Midbrain (tissue), 1 donor: ENCODE results near the gene ALKBH5.

Experiments used
- DNase-seq: peaks from one replicate; lab custom pipeline; 2025; lab: John Stamatoyannopoulos, UW

The ALKBH5 gene

GRCh38 chr17:18158022-18158600 lies 25.5 kb upstream of the ALKBH5 start:
- peak; percentile 7 for DNase-seq

GRCh38 chr17:18159551-18160120 lies 24.0 kb upstream of the ALKBH5 start:
- DNase-seq: no peak

- DNase-seq: no peak
These were observed 23.3 kb upstream of the ALKBH5 start for GRCh38 chr17:18160128-18160856.

- DNase-seq: no peak
These were observed 22.2 kb upstream of the ALKBH5 start for GRCh38 chr17:18161207-18162145.

- no peak for DNase-seq
These were observed 20.1 kb upstream of the ALKBH5 start for GRCh38 chr17:18163547-18163946.

- no peak for DNase-seq
These were observed 16.7 kb upstream of the ALKBH5 start for GRCh38 chr17:18166894-18167293.

- DNase-seq: no peak
These were observed 16.2 kb upstream of the ALKBH5 start for GRCh38 chr17:18167421-18167820.

GRCh38 chr17:18172531-18173278 lies 10.9 kb upstream of the ALKBH5 start:
- no peak for DNase-seq

GRCh38 chr17:18173740-18174139 lies 9.9 kb upstream of the ALKBH5 start:
- DNase-seq: no peak

GRCh38 chr17:18176176-18176575 lies 7.5 kb upstream of the ALKBH5 start:
- no peak for DNase-seq

GRCh38 chr17:18177133-18177532 lies 6.5 kb upstream of the ALKBH5 start:
- no peak for DNase-seq

- DNase-seq: no peak
These were observed 5.9 kb upstream of the ALKBH5 start for GRCh38 chr17:18177722-18178121.

GRCh38 chr17:18179196-18179595 lies 4.4 kb upstream of the ALKBH5 start:
- no peak for DNase-seq

- no peak for DNase-seq
These were observed 3.8 kb upstream of the ALKBH5 start for GRCh38 chr17:18179804-18180203.

GRCh38 chr17:18181358-18181757 lies 2.3 kb upstream of the ALKBH5 start:
- DNase-seq: no peak

- no peak for DNase-seq
These were observed 1.3 kb upstream of the ALKBH5 start for GRCh38 chr17:18182110-18182977.

GRCh38 chr17:18182978-18183333 lies 672 bp upstream of the ALKBH5 start:
- DNase-seq: peak; percentile 92

- DNase-seq: peak; percentile 37
These were observed 759 bp downstream of the ALKBH5 start for GRCh38 chr17:18184143-18185031.

- no peak for DNase-seq
These were observed 1.8 kb downstream of the ALKBH5 start for GRCh38 chr17:18185391-18185790.
